ENCODE data around the gene LMOD2.

- TF ChIP-seq POLR2A (IDR thresholded peaks at IDR 0.05; ENCODE audit: extremely low read depth, insufficient read length), result no peak
- no peak for TF ChIP-seq CTCF (IDR thresholded peaks at IDR 0.05; ENCODE audit: low read depth, low read length)
- no peak for TF ChIP-seq MAX (IDR thresholded peaks at IDR 0.05; ENCODE audit: low read depth, low read length)
- TF ChIP-seq MYC (IDR thresholded peaks at IDR 0.05; ENCODE audit: low read depth, low read length), result no peak
Observed at GRCh38 chr7:123616223-123616622, 39.4 kb upstream of the LMOD2 start.

Measured in NB4 (cell line).